Measurements from ENCODE around the gene ARHGEF7.

ARHGEF7 gene

DNA sequence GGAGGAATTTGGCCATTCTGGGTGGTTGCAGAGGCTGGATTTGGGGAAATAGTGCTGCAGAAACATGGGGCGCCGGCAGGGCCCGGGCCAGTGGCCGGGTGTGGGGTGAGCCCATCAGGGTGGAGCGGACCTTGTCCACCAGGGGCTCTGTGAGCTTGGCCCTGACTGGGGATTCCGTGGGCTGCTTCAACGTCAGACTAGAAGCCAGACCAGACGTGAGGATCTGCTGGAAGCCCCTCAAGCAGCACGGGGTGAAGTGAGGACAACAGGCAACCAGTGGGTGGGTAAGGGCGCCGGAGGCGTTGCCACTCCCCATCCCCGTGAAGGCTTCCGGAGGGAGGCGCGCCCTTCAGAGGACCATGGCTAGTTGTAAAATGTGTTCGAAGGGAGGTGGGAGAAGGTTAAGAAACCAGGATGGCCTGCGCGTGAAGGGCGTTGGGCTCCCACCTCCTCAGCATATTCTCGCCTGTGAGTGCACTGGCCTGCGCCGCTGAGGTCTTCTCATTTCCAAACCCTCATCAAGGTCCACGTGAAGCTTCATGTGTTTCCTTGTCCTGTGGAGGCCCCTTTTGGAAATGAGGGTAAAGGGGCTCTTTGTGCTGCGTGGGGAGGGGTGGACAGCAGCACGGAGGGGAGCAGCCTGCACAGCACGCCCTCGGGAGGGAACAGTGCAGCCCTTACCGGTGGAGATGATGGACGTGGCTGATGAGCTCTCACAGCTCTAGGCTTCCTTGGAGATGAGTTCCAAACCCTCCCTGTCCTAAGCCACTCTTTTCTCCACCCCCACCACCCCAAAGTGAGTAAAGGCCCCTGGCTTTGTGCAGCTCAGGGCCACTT lies 213.7 kb downstream of the ARHGEF7 start:
- no peak overlapping the region for H3K27ac Mint-ChIP-seq
- H3K9me3 Mint-ChIP-seq, result no peaks in the 10 kb centered on the region
- peaks cover 8% of the 10 kb centered on the region for H3K4me1 Mint-ChIP-seq
- H3K4me3 Mint-ChIP-seq, result no peak overlapping the region
- ATAC-seq, result no peak
- peak in 1 of 2 donors; percentile 33 for DNase-seq (ENCODE audit: low spot score in 2 of 2)
- no peaks in the 10 kb centered on the region for H3K36me3 Mint-ChIP-seq

DNA sequence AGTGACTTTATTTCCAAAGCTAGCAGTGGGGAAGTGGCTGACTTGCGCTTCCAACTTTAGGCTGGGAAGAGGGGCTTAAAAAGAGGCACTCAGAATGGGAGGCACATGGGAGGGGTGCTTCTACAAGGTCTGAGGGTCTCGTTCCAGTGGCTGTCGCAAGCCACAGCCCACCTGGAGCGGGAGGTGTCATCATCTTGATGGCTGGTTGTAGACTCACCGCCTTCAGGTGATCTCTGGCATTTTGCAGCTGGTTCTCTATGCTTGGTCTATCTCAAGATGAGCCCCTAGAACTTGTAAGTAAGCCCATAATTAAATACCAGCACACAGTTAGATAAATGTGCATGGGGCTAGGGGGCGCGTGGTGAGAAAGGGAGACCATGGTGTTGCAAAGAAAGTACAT lies 214.5 kb downstream of the ARHGEF7 start:
- H3K4me1 Mint-ChIP-seq, result no peaks in the 10 kb centered on the region
- no peak for ATAC-seq
- no peaks in the 10 kb centered on the region for H3K36me3 Mint-ChIP-seq
- H3K27ac Mint-ChIP-seq, result peak overlapping the region; percentile 4
- no peaks in the 10 kb centered on the region for H3K9me3 Mint-ChIP-seq
- no peak overlapping the region for H3K4me3 Mint-ChIP-seq
- DNase-seq (ENCODE audit: low spot score in 2 of 2), result peak in 1 of 2 donors; percentile 12

DNA sequence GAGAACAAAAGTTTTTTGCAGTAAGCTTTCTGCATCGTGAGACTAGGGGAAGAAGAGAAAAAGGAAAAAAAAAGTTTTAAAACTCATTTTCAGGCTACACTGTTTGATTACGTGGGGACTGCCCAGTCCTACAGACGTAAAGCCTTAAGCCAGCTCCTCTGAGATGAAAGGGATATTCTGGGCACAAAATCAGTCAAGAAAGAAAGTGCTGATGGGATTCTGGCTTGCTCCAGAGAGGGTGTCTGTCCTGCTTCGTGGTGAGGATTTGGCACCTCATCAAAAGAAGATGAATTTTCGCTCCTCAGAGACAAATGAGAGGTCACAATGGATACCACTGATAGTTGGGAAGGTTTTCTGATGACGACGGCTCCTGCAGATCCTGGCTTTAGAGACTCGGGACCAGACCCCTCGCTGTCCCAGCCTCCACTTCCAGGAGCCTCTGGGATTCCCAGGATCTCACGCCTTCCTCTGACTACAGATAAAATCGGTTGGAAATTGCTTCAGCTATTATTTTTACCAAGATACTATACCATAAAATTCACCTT lies 215.0 kb downstream of the ARHGEF7 start:
- Mint-ChIP-seq H3K27ac (peak overlapping the region; percentile 4), H3K36me3 (no peaks in the 10 kb centered on the region), H3K9me3 (no peaks in the 10 kb centered on the region), H3K4me3 (no peak overlapping the region), H3K4me1 (no peaks in the 10 kb centered on the region)
- ATAC-seq, result no peak
- peak in 1 of 2 donors; percentile 7 for DNase-seq (ENCODE audit: low spot score in 2 of 2)

DNA sequence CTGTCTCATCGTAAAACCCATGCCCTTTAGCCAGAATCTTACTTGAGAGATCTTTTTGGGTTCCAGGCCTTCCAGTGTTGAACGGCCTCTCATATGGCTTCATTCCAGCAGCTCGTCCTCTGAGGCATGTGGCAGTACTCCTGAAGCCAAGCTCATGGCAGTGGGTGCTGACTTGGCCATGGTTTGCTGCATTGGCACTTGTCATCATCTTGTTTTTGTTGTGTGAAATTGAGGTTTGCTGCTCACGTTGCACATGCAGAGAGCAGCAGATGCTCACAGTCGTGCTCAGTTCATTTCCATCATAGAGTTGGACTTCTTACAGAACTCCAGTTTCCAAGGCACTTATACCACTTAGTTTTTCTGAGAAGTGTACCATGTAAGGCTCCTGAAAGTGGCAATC lies 220.2 kb downstream of the ARHGEF7 start:
- Mint-ChIP-seq H3K4me1 (no peaks in the 10 kb centered on the region), H3K4me3 (no peak overlapping the region), H3K36me3 (no peaks in the 10 kb centered on the region), H3K27ac (no peak overlapping the region), H3K9me3 (no peaks in the 10 kb centered on the region)
- ATAC-seq (no peak), DNase-seq (ENCODE audit: low spot score in 2 of 2) (peak in 1 of 2 donors; percentile 33)

DNA sequence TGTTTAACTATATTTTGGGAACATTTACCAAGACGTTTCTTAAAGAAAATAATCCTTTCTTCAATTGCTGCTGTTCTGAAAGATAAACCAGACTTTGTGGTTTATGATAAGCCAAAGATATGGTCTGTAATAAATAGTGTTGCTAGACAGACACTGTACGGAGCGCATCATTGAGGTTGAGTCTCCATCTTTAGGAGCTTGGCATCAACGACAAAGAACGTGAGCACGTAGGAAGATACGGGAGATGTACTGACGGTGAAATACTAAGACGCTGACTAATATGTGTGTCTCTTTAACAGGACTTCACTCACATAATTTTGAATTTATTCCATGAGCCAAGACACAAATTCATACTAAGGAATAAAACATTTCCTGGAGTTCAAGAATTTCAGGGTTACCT lies 221.6 kb downstream of the ARHGEF7 start:
- no peaks in the 10 kb centered on the region for H3K9me3 Mint-ChIP-seq
- no peak overlapping the region for H3K27ac Mint-ChIP-seq
- no peaks in the 10 kb centered on the region for H3K4me1 Mint-ChIP-seq
- no peaks in the 10 kb centered on the region for H3K36me3 Mint-ChIP-seq
- ATAC-seq (no peak), DNase-seq (ENCODE audit: low spot score in 2 of 2) (no peak)
- no peak overlapping the region for H3K4me3 Mint-ChIP-seq

DNA sequence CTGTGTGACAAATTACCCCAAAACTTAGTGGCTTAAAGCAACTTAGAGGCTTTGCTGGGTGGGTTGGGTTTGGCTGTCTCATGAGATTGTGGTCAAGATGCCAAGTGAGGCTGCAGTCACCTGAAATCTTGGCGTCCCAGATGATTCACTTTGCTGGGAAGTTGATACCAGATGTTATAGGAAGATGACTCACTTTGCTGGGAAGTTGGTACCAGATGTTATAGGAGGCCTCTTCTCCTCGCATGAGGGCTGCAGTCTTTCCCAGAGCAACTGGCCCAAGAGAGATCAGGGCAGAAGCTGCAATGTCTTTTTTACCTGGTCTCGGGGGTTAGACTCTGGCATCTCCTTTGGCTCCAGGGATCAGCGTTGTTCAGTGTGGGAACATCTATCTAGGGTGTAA lies 222.1 kb downstream of the ARHGEF7 start:
- DNase-seq (ENCODE audit: low spot score in 2 of 2), result no peak

DNA sequence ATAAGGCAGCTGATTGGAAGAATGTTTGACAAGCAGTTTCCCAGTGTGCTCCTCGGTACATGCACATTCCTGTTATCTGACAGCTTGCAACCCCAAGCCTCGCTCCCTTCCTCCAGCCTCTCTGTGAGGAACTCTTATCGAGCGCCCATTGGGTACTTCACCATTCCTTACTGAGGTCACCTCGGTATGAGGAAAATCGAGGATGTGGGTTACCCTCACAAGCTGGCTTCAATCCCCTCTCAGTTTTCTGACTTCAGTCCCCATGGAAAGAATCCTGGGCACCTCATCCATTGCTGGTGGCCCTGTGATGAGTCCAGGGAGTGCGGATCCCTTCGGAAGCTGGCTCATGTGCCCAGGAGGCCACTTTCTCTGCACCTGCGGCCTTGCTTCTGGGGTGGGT lies 222.6 kb downstream of the ARHGEF7 start:
- peak in 1 of 2 donors; percentile 25 for DNase-seq (ENCODE audit: low spot score in 2 of 2)
- Mint-ChIP-seq H3K36me3 (no peaks in the 10 kb centered on the region), H3K4me3 (no peak overlapping the region), H3K9me3 (no peaks in the 10 kb centered on the region), H3K27ac (no peak overlapping the region), H3K4me1 (no peaks in the 10 kb centered on the region)
- no peak for ATAC-seq

More for the DNA sequence above, 222.1 kb downstream of the ARHGEF7 start:
- Mint-ChIP-seq H3K27ac (no peak overlapping the region), H3K4me1 (no peaks in the 10 kb centered on the region), H3K4me3 (no peak overlapping the region), H3K9me3 (no peaks in the 10 kb centered on the region), H3K36me3 (no peaks in the 10 kb centered on the region)
- ATAC-seq, result no peak

DNA sequence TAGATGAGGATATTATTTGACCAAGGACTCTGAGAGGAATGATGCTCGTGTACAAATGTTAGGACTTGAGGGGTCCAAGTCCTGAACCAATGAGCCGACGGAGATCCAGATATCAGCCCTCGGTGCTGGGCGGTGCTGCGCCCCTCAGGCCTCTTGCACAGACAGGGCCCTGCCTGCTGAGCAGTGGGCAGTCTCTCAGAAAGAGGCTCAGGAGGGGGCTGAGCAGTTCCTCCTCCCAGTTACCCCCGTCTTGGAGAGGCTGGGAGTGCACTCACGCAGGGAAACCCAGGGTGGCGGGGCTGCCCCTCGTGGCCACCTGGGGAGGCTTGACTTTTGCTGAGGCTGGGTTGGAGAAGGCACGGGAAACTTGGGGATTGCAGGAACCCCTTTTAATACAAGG lies 223.7 kb downstream of the ARHGEF7 start:
- DNase-seq (ENCODE audit: low spot score in 2 of 2), result peak in 1 of 2 donors; percentile 12
- Mint-ChIP-seq H3K4me3 (no peak overlapping the region), H3K36me3 (no peaks in the 10 kb centered on the region), H3K9me3 (no peaks in the 10 kb centered on the region), H3K4me1 (no peaks in the 10 kb centered on the region), H3K27ac (no peak overlapping the region)
- no peak for ATAC-seq

DNA sequence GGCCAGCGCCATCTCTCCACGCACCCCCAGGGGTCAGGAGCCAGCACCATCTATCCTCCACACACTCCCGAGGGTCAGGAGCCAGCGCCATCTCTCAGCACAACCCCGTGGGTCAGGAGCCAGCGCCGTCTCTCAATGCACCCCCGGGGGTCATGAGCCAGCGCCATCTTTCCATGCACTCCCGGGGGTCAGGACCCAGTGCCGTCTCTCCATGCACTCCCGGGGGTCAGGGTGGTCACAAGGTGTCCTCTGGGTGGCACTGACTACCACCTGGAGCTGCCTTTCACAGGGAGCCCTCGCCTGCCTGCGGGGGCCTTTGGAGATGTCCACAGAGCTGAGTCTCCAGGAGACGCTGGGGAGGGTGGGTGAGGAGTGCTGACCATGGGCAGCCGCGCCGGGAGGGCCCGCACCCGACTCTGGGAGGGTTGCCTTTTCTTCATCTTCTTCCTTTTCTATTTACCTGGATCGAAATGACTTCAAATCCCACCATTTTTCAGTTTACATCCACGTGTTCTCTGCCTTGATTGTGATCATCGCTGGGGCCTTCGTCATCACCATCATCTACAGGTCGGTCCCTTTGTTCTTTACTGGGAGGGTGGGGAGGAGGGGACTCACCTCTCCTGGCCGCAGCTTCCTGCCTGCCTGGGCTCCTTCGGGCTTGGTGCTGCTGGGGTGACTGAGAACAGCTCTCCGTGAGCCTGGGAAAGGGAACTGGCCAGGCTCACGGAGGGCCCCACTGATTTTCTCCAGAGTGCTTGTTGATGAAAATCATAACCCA lies 224.4 kb downstream of the ARHGEF7 start:
- Mint-ChIP-seq H3K4me1 (no peaks in the 10 kb centered on the region), H3K27ac (no peak overlapping the region), H3K36me3 (no peaks in the 10 kb centered on the region), H3K4me3 (no peak overlapping the region), H3K9me3 (no peaks in the 10 kb centered on the region)
- peak in 1 of 2 donors; percentile 23 for DNase-seq (ENCODE audit: low spot score in 2 of 2)
- no peak for ATAC-seq

DNA sequence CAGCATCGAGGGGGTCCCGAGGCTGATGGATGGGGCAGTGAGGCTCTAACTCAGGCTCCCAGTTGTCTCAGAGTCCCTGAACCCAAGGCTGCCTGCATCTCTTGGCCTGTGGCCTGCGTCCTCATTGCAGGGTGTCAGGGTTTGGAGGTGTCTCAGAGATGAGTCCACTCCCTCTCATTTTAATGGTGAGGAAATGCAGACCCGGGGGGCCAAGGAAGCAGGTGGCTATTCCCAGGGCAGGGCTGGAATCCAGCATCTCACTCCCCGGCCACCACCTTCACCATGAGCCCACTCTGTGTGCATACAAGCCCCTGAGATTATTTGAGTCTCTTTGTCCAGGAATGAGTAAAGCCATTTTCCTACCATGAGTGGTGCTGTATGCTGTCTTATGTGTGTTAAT lies 226.8 kb downstream of the ARHGEF7 start:
- H3K27ac Mint-ChIP-seq, result no peak overlapping the region
- H3K36me3 Mint-ChIP-seq, result no peaks in the 10 kb centered on the region
- ATAC-seq, result no peak
- no peaks in the 10 kb centered on the region for H3K9me3 Mint-ChIP-seq
- no peaks in the 10 kb centered on the region for H3K4me1 Mint-ChIP-seq
- peak in 1 of 2 donors; percentile 37 for DNase-seq (ENCODE audit: low spot score in 2 of 2)
- no peak overlapping the region for H3K4me3 Mint-ChIP-seq

DNA sequence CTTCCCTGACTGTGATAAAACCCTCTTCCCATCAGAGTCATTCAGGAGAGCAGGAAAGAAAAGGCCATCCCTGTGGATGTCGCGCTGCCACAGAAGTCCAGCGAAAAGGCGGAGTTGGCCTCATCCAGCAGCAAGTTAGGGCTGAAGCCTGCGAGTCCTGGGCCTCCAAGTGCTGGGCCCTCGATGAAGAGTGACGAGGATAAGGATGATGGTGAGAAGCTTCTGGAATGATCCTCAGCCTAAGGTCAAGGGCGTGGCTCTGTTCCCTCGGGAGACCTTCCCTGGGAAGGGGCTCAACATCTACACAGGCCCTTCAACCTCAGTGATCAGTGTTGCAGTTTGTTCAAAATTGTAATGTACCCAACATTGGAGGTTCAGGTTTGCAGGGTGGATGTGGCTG lies 227.6 kb downstream of the ARHGEF7 start:
- H3K27ac Mint-ChIP-seq, result no peak overlapping the region
- H3K4me1 Mint-ChIP-seq, result no peaks in the 10 kb centered on the region
- no peaks in the 10 kb centered on the region for H3K9me3 Mint-ChIP-seq
- H3K36me3 Mint-ChIP-seq, result no peaks in the 10 kb centered on the region
- H3K4me3 Mint-ChIP-seq, result no peak overlapping the region
- ATAC-seq (no peak), DNase-seq (ENCODE audit: low spot score in 2 of 2) (no peak)

DNA sequence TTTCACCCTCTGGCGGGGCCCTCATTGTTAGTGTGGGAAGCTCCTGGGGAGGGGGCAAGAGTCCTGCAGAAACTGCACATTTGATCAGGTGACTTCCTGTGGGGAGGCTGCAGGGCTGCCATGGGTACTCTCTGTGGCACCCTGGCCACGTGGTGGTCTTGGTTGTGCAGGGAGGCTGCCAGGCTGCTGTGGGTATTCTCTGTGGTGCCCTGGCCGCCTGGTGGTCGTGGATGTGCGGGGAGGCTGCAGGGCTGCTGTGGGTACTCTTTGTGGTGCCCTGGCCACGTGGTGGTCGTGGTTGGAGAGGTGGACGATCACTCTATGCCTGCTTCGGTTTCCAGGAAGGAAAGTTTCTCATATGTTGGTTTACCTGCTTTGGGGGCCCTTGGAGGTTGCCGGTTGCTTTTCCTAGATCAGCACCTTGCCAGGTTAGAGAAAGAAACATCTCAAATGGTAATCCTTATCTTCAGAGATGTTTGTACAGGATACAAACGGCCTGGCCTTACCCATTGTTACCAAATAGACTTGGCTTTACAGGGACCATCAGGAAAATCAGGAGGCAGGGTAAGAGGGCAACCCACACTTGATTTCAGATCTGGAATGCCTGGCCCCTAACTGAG lies 228.2 kb downstream of the ARHGEF7 start:
- Mint-ChIP-seq H3K36me3 (no peaks in the 10 kb centered on the region), H3K9me3 (no peaks in the 10 kb centered on the region), H3K4me1 (no peaks in the 10 kb centered on the region), H3K4me3 (no peak overlapping the region), H3K27ac (no peak overlapping the region)
- ATAC-seq, result no peak
- peak in 1 of 2 donors; percentile 29 for DNase-seq (ENCODE audit: low spot score in 2 of 2)

DNA sequence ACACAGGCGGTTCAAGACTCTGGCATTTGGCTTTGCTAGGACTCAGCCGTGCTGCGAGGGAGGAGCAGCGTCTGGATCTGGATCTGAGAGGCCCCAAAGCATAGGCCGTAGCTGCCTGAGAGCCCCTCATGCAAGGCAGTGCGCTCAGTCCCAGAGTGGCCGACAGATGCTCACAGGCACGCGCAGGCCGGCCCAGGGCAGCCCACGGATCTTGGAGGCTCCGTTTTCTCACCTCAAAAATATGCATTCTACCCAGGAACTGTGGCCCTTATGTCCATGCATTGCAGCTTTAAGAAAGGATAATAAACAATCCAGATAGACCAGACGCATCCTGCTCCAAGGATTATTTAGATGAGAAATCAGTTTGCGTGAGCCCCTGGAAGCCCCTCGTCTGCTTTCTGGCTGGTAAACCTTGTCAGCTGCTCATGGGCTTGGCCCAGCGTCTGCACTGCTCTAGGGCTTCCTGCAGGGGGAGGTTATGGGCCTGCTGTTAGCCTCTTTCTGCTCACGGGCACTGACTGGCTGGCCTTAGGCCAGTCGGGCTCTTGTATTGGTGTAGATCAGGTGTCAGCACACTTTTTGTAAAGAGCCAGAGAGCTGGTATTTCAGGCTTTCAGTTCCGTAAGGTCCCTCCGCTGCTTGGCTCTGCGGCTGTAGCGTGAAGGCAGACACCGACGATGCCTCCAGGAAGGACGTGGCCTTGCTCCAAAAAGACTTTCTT lies 229.5 kb downstream of the ARHGEF7 start:
- ATAC-seq (peak; percentile 13), DNase-seq (ENCODE audit: low spot score in 2 of 2) (peak in 1 of 2 donors; percentile 43)
- no peaks in the 10 kb centered on the region for H3K36me3 Mint-ChIP-seq
- no peaks in the 10 kb centered on the region for H3K4me1 Mint-ChIP-seq
- H3K9me3 Mint-ChIP-seq, result no peaks in the 10 kb centered on the region
- no peak overlapping the region for H3K4me3 Mint-ChIP-seq
- no peak overlapping the region for H3K27ac Mint-ChIP-seq

DNA sequence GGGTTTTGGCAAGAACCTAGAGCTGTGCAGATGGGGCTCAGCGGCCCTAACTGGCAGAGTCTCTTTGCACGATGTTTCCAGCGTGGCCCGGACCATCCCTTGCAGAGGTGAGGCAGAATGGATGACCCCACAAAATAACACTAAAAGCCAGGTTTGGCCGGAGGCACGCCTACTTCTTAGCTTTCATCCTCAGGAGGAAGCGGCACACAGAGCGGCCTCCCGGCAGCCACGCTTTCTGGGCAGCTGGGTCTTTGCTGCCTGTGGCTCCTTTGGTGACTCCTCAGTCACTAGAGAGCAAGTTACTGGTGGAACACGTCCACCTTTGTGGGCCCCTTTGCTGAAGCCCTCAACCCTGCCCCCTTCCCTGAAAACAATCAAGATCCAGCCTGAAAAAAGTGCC lies 230.6 kb downstream of the ARHGEF7 start:
- ATAC-seq (no peak), DNase-seq (ENCODE audit: low spot score in 2 of 2) (peak in 1 of 2 donors; percentile 44)
- H3K27ac Mint-ChIP-seq, result no peak overlapping the region
- H3K9me3 Mint-ChIP-seq, result no peaks in the 10 kb centered on the region
- no peaks in the 10 kb centered on the region for H3K4me1 Mint-ChIP-seq
- no peaks in the 10 kb centered on the region for H3K36me3 Mint-ChIP-seq
- no peak overlapping the region for H3K4me3 Mint-ChIP-seq
